ENCODE measurements around the gene NKD2.

DNA sequence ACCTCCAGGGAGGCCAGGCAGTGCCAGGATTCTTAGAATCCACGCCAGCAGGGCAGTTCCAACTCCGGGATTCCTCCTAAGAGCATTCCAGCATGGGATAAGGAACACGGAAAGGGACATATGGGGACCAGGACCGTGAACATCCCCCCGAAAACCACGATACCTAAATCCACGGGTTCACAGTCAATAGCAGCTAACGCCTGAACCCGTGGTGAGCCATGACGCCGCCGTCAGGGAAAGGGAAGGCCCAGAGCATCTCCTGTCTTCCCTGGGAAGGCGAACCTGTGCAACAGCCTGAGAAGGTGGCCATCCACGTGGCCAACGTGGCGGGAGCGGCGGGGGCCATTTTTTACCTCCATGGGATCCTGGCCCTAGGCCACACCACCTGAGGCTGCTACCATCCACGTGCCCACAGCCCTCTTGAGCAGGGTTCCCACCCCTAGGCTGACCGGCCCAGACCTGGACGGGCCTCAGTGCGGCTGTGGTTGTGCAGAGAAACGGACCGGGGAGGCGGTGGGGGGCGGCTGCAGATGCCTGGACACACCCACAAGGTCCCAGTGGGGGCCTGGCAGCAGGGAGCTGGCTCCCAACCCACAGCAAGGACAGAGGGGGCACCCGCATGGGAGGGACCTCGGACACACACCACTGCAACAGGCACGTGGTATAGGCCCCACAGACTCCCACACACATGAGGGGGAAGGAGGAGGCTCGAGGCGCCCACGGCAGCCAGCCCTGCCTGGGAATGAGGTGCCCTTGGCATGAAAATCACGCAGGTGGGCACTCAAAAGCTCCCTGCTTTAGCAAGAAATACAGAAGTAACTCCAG, 60.5 kb downstream of the NKD2 start:
- TF ChIP-seq POLR2AphosphoS5 (IDR thresholded peaks at IDR 0.05; ENCODE audit: low read depth, low read length) (no peak), SIN3A (IDR thresholded peaks at IDR 0.05; ENCODE audit: borderline replicate concordance, insufficient read depth, low read length) (no peak), TAF1 (IDR thresholded peaks at IDR 0.05; ENCODE audit: borderline replicate concordance, insufficient read depth, low read length) (no peak), FOXP2 (optimal IDR thresholded peaks at IDR 0.05; ENCODE audit: borderline replicate concordance, extremely low read depth, extremely low read length, insufficient read depth) (no peak)
- TF ChIP-seq, protein P1, sequence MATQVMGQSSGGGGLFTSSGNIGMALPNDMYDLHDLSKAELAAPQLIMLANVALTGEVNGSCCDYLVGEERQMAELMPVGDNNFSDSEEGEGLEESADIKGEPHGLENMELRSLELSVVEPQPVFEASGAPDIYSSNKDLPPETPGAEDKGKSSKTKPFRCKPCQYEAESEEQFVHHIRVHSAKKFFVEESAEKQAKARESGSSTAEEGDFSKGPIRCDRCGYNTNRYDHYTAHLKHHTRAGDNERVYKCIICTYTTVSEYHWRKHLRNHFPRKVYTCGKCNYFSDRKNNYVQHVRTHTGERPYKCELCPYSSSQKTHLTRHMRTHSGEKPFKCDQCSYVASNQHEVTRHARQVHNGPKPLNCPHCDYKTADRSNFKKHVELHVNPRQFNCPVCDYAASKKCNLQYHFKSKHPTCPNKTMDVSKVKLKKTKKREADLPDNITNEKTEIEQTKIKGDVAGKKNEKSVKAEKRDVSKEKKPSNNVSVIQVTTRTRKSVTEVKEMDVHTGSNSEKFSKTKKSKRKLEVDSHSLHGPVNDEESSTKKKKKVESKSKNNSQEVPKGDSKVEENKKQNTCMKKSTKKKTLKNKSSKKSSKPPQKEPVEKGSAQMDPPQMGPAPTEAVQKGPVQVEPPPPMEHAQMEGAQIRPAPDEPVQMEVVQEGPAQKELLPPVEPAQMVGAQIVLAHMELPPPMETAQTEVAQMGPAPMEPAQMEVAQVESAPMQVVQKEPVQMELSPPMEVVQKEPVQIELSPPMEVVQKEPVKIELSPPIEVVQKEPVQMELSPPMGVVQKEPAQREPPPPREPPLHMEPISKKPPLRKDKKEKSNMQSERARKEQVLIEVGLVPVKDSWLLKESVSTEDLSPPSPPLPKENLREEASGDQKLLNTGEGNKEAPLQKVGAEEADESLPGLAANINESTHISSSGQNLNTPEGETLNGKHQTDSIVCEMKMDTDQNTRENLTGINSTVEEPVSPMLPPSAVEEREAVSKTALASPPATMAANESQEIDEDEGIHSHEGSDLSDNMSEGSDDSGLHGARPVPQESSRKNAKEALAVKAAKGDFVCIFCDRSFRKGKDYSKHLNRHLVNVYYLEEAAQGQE (IDR thresholded peaks at IDR 0.05; ENCODE audit: insufficient read depth in 1 of 2, low read depth in 2 of 2, low read length in 2 of 2): no peak

All from PFSK-1 (cell line).